GM19023 (cell line): ENCODE measurements around the gene GPATCH8.
"Not testable (repeated sequence)": the region's sequence is repeated elsewhere in the genome, so short reads cannot be mapped to it uniquely, and the experiment has no call there.

Experiments
- ATAC-seq: cut with Tn5 transposase; IDR thresholded peaks from one replicate; pipeline ENCODE4 v1.9.1; 2021; ENCODE audit warnings: mild to moderate bottlenecking, moderate library complexity; ENCODE audit not compliant: unreplicated experiment

The GPATCH8 gene

DNA sequence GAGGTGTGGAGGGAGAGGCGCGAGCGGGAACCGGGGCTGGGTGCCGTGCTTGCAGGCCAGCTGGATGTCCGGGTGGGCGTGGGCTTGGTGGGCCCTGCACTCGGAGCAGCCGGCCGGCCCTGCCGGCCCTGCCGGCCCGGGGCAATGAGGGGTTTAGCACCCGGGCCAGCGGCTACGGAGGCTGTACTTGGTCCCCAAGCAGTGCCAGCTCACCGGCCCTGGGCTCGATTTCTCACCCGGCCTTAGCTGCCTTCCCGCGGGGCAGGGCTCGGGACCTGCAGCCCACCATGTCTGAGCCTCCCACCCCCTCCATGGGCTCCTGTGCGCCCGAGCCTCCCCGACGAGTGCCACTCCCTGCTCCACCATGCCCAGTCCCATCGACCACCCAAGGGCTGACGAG lies 24.7 kb upstream of the GPATCH8 start:
- no peak for ATAC-seq

DNA sequence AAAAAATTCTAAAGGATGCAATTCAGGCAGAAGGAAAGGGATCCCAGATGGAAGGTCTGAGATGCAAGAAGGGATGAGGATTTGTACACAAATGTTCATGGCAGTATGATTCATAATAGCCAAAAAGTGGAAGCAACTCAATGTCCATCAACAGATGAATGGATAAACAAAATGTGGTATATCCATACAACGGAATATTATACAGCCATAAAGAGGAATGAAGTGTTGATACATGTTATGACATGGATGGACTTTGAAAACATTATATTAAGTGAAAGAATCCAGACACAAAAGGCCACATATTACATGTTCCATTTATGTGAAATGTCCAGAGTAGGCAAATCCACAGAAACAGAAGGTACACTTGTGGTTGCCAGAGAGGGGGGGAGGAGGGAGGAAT lies 23.9 kb upstream of the GPATCH8 start:
- no peak for ATAC-seq

DNA sequence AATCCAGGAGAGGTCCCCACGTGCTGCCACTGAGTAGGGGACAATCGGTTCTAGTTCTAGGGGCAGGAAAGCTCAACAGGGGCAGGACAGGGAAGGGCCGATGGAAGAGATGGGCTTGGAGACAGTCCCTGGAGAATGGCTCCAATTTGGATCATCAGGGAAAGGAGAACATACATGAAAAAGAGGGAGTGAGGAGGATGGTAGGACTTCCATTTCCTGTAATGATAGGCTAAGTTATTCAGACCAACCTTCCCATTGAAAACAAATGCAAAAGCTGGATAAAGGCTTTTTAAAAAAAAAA lies 20.4 kb upstream of the GPATCH8 start:
- no peak for ATAC-seq

DNA sequence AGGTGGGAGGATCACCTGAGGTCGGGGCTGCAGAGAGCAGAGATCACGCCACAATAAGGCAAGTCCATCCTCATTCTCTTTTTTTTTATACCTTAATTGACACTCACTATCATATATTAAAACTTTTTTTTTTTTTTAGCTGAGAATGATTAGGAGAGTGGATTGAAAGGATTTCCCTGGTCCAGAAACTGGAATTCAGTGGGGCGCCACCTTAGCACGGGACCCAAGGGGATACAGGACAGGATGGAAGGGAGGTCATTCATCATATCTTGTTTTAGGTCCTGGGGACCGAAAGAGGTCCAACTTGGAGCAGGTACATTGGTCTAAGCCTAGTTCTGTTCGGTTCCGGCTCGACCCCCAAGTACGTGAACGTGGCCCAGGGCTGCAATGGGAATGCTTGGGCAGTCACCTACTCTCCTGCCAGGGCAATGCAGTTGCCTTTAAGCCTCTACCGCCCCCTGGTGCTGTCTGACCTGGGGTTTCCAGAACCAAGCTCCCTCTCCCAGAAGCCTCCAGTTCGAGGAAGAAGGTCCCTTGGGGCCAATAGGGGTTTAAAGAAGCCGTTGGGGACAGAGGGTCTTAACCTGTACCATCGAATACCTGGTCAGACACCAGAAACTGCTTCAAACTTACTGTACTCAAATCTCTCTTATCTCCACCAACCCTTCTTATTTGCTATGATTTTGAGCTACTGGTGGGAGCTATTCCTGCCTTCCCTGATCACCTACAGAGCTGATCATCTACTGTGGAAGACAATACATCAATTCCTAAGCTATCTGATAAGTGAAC lies 19.9 kb upstream of the GPATCH8 start:
- ATAC-seq = no peak

DNA sequence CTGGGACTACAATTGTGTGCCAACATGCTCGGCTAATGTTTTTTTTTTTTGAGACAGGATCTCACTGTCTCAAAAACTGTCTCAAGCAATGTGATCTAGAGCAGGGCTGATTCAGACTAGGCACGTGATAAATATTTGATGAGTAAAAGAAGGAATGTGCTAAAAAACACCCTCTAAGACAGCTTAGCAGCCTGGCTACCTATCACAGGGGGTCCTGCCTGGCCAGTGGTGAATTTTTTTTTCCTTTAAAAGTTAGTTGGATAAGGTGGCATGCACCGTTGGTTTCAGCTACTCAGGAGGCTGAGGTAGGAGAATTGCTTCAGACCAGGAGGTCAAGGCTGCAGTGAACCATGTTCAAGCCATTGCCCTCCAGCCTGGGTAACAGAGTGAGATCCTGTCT lies 14.8 kb upstream of the GPATCH8 start:
- no peak for ATAC-seq

DNA sequence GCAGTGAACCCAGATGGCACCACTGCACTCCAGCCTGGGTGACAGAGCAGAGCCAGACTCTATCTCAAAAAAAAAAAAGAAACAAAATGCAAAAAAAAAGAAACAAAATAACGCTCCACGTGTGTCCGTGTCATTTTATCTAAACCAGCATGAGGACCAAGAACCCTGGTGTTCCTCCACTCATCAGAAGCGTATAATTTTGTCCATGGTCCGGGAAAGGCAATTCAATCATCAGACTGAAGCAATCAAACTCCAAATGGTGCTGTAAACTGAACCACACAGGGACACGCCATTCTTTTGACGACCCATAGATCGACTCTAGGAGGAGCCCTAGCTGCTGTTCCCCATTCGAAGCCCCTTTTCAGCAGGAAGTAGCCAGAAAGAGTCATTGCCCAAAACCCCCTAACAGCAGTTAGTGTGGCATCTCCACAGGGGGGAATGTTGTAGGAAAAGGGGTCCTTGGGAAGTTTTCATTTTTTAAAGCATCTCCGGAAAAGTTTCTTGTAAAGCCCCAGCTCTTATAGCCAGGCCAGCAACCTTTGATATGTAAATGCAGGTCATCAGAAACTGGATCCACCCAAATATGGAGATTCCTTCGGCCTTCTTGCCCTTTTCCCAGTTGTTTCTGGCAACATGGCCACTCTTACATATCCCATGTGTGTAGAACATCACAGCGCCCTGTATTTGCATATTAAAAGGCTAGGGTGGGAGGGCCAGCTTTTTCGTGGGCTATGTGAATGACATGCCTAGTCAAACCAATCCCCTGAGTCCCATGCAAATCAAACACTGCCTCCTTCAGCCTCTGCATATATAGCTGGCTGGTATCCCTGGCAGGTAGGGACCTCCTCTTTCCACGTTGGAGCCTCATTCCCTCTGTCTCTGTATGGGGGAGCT lies 8.3 kb upstream of the GPATCH8 start:
- not testable (repeated sequence) for ATAC-seq

DNA sequence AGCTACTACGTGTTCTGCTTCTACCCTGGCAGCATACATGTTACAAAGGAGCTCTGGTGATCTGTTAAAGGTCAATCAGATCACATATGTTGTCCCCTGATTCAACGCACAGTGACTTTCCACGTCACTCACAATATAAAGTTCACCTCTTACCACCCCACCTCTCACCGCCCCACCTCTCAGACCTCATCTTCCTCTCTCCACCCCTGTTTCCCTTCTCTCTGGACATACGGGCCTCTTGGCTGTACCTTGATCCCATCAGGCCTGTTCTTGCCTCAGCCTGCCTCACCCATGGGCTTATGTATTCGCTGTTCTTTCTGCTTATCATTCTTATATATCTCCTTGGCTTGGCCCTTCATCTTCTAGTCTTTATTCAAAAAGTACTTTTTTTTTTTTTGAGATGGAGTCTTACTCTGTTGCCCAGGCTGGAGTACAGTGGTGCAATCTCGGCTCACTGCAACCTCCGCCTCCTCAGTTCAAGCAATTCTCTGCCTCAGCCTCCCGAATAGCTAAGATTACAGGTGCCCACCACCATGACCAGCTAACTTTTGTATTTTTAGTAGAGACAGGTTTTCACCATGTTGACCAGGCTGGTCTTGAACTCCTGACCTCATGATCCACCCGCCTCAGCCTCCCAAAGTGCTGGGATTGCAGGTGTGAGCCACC lies 3.9 kb upstream of the GPATCH8 start:
- not testable (repeated sequence) for ATAC-seq

DNA sequence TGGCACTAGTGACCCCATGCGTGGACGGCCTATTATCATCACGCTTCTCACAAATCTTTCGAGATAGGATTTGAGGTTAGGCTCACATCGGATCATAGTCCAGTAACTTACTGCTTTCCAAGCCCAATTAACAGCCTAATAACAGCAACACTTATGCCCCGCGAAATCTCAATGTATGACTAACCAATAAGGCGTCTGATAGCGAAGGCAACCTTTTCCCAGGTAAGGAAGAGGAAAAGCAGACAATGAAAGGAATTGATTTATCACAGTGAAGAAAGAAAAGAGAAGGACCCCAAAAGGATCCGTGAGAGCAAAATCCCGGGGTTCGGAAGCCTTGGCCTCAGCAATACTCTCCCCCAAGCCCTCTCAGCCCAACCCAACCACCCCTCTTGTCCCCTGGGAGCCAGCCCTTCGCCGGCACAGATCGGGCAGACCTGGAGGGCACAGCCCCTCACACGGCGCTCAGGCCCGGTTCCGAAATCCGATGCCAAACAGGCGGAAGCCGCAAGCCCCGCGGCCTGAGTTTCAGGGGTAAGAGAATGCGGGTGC lies 534 bp downstream of the GPATCH8 start:
- ATAC-seq = peak; percentile 27

DNA sequence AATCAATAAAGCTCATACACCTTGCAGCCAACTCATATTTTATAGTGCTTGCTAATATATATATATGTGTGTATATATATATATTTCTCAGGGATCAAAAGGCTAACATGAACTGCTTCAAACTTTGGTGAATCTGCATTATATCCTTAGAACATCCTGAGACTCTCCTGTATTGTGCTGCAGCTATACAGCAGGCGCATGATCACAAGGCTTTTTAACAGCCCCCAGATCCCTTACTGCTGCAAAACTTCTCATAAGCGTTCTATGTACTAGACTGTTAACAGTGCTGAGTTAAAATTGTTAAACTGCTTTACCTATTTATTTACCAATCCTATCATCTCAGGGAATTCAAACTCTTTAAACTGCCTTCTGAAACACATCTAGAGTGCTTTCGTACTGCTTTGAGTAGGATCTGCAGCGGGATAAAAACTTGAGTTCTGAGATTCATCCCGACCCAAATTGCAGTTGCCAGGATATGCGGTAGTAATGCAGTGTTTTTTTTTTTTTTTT lies 1.3 kb downstream of the GPATCH8 start:
- ATAC-seq = no peak

DNA sequence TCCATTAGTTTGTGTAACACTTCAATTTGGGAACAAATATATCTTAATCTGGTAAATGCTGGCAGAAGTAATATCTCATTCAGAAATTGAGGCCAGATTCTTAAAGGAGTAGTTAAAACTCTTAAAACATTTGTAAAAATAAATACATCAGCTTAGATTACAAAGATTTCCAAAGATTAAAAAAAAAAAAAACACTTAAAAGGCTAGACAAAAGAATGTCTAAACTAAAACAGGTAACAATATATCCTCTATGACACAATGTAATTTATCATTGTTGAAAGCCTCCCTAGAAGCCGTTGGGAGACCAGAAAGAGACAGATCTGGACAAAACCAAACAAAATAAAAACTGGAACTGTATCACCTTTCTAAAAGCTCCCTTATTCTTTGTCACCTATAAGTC lies 3.5 kb downstream of the GPATCH8 start:
- ATAC-seq = no peak

DNA sequence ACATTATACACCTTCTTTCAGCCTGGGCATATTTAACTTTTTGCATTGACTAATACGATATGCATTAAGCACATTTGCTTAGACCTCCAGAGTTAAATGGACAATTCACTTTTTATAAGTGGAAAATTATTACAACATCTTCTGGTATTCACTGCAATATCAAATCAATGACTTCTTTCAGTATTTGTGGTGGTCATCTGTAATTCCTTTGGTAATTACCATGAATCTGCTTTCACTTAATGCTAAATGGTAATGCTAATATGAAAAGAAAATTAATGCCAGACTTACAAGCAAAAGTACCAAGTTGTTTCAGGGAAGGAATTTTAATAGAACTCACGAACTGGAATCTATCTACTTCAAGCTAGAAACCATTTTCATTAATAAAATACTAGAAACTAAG lies 6.4 kb downstream of the GPATCH8 start:
- ATAC-seq = no peak

DNA sequence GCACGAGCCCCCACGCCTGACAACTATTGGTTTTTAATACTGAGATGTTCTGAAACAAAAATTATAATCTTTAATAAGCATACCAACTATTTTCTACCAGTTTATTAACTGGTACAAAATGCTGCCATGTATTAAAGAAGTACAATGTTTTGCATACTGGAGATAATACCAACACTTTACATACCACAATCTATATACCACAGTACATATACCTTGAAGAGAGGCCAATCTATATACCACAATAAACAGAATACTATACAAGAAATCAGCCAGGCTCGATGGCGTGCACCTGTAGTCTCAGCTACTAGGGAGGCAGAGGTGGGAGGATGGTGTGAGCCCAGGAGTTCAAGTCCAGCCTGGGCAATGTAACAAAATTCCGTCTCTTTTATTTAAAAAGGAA lies 9.9 kb downstream of the GPATCH8 start:
- ATAC-seq = no peak

DNA sequence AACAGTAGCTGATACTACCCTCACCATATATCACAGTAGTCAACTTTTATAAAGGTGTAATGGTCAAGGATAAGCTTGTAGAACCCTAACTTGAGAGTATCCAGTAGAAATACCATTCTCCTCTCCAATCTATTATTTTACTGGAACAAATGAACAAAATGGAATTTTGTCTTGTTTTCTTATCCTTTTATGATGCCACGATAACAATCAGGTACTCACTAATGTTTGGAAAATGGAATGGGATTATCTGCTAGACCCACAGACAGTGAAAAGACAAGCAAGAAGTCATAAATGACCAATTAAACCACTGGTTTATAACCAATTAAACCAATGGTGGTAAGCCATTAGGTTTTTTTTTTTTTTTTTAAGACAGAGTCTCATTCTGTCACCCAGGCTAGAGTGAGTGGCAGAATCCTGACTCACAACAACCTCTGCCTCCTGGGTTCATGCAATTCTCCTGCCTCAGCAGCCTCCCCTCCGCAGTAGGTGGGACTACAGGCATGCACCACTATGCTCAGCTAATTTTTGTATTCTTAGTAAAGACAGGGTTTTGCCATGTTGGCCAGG lies 10.4 kb downstream of the GPATCH8 start:
- no peak for ATAC-seq

DNA sequence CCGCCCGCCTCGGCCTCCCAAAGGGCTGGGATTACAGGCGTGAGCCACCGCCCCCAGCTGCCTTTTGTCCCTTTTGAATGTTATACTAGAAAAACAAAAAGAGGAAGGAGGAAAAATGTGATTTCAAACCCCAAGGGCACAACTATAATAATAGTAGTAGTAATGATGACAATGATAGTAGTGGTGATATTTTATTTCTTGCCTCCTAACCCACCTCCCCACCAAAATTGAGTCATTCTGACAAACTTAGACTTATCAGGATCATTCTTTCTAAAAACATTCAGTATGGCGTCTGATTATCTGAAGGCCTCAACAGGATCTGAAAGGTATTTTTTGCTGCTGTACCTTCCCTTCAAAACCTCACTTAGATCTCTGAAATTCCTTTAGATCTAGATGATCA lies 13.6 kb downstream of the GPATCH8 start:
- no peak for ATAC-seq

DNA sequence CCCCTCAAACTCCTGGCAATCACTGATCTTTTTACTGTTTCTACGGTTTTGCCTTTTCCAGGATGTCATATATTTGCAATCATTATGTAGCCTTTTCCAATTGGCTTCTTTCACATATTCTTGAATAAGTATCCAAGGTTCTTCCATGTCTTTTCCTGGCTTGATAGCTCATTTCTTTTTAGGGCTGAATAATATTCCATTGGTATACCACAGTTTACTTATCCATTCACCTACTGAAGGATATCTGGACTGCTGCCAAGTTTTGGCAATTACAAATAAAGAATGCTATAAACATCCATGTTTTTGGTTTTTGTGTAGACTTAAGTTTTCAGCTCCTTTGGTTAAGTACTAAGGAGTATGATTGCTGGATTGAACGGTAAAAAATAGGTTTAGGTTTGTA lies 16.0 kb downstream of the GPATCH8 start:
- ATAC-seq = no peak

DNA sequence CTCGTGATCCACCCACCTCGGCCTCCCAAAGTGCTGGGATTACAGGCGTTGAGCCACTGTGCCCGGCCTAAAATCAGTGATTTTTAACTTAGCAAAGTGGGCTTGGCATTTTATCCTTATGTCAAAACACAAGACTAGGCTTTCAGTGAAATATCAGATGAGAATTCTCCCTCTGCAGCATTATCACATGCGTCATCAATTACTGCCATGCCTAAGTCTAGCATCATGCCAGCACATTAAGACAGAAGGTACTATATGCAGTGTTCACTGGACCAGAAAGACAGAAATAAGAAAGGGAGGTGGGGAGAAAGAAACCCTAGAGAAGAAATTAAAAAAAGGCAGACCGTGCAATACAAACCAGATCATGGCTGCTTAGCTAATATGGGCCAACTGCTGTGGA lies 29.8 kb downstream of the GPATCH8 start:
- no peak for ATAC-seq

DNA sequence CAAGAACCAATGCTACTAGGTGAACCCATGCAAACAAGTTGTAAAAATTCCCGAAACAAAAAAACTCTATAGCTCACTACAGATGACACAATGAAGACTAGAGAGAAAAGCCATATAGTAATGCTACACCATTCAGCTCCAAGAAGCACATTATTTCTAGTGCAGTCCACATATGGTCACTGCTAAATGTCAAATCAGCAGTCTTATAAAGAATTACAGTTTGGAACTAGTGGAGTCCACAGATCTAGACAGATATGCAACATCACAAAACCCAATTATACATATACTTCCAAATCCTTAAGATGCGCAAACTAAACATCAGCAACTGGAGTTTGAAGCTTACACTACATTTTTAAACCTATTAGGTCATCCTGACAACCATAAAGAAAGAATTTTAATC lies 33.5 kb downstream of the GPATCH8 start:
- ATAC-seq = no peak

DNA sequence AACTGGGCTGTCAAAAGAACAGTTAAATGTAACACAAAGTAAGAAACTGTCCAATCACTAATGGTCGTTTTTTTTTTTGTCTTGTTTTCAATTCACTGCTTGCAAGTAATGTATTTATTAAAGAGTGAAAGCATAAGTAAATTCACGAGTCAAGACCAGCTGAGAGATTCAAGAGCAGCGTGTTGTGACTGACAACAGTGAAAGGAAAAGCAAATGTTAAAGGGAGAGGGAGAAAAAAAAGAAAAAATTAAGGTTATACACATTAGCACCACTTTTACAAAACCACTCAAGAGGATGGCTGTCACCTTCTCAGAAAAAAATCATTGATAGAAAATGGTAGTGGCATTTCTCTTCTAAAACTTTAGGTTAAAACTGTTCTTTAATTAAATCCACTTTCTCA lies 36.1 kb downstream of the GPATCH8 start:
- ATAC-seq = no peak

DNA sequence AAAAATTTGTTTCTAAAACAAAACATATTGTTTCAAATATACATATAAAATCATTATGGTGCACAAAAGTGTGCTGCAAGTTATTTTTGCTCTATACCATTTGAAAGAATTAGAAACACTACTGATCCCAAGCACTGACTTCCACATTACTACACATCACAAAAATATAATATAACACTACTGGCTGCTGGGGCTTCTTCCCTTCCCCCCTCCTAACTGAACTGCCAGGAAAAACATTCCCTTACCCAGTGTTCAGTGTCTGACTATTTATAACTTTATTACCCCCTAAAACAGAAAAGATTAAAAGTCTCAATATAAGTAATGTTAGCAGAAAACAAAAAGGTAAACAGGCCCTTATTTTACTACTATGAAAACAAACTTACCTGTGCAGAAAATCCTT lies 36.9 kb downstream of the GPATCH8 start:
- no peak for ATAC-seq

DNA sequence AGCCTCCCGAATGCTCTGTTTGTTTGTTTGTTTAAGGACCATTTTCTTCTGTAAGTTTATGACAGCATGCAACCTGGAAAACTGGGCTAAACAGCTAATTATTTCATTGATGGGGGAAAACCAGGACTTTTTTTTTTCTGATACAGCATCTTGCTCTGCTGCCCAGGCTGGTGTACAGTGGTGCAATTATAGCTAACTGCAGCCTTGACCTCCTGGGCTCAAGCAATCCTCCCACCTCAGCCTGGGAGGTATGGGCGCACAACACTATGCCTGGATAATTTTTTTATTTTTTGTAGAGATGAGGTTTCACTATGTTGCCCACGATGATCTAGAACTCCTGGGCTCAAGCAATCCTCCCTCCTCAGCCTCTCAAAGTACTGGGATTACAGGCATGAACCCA lies 37.3 kb downstream of the GPATCH8 start:
- no peak for ATAC-seq

DNA sequence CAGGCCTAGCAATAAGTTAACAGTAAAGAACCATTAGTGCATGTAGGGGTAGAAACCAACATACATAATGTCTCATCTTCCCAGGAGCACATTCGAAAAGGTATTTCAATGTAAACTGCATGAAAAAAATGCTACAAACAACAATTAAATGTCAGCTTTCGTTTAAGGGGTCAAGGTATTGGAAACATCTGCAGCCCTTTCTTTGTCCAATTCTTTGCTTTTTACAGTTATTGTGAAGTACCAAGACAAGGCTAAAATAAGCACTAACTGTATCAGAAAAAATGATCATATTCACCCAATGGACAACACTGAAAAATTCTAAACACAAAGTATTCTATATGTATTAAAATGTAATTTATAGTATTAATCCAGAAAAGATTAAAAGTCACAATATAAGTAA lies 37.9 kb downstream of the GPATCH8 start:
- ATAC-seq = no peak
